ENCODE results near the gene CNTNAP1.
A peak's percentile ranks its signal among the peaks of the same experiment; 100 is the strongest.

Gene CNTNAP1

DNA sequence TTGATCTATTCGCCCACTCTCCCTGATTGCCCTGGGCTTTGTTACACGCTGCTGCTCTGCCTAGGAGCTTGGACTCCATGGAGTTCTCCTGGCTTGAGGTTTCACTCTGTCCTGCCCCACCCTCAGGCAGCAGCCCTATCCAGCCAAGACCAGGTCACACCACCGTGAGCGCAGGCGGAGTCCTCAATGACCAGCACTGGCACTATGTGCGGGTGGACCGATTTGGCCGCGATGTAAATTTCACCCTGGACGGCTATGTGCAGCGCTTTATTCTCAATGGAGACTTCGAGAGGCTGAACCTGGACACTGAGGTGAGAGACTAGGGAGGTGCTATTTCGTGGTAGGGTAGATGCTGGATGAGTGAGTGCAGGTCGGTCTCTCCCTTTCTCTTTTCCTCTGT is 3.5 kb downstream of the CNTNAP1 start:
- no peak for DNase-seq (ENCODE audit: low spot score)

DNA sequence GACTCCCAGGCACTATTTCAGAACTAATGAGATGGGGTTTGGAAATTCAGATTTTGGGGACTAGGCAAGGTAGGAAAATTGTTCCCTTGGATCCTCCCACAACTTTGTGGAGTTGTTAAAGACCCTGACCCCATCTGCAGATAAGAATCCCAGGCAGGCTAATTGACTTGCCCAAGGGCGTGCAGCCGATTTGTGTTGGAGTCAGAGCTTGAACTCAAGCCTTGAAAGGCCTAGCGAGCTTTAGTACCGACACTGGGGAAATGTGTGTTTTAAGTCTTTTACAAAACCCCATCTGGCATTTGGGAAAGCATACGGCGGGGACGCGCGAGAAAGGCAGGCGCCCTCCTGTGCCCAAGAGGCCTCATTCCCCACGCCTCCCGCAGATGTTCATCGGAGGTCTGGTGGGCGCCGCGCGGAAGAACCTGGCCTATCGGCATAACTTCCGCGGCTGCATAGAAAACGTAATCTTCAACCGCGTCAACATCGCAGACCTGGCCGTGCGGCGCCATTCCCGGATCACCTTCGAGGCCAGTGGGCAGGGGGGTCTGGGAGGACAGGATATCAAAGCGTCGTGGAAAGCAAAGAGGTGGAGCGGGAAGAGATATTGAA is 4.3 kb downstream of the CNTNAP1 start:
- DNase-seq (ENCODE audit: low spot score) = no peak

DNA sequence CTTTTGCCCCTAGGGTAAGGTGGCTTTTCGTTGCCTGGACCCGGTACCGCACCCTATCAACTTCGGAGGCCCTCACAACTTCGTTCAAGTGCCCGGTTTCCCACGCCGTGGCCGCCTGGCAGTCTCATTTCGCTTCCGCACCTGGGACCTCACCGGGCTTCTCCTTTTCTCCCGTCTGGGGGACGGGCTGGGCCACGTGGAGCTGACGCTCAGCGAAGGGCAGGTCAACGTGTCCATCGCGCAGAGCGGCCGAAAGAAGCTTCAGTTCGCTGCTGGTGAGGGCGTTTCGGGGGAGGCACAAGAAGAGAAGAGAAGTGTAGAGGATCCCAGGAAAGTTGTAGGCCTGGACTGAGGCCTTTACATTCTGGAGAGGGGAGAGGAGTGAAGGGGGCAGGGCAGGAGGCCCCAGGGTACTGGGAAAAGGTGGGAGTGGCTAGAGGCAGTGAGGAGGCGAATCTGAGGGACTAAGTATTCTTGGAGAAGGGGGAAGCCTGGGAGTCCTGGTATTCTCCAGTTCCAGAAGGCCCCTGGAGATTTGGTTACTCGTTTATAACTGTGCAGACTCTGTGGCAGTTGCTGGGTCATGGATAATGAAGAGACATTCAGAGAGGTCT is 5.5 kb downstream of the CNTNAP1 start:
- DNase-seq (ENCODE audit: low spot score) = no peak

DNA sequence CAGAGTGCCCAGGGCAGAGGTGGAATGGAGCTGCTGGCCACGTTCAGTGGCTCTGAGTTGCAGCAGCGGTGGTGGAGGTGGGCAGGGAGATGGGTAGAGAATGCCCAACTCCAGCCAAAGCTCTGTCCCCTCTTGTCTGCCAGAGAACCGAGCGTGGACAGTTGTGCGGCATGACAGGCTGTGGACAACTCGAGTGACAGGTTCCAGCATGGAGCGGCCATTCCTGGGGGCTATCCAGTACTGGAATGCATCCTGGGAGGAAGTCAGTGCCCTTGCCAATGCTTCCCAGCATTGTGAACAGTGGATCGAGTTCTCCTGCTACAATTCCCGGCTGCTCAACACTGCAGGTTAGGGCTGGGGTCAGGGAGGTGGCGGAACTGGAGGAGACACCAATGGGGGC is 8.3 kb downstream of the CNTNAP1 start:
- DNase-seq (ENCODE audit: low spot score) = no peak

DNA sequence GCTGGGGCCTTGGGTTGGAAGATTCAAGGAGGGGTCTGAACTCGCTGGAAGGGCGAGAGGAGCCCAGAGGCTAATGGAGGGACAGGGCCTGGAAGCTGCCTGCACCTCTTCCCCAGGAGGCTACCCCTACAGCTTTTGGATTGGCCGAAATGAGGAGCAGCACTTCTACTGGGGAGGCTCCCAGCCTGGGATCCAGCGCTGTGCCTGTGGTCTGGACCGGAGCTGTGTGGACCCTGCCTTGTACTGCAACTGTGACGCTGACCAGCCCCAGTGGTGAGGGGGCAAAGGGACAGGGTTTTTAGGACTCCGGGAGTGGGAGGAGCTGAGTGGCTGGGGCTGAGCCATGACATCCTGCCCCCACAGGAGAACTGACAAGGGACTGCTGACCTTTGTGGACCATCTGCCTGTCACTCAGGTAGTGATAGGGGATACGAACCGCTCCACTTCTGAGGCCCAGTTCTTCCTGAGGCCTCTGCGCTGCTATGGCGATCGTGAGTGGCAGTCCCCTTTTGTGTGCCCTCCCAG is 8.8 kb downstream of the CNTNAP1 start:
- DNase-seq (ENCODE audit: low spot score) = no peak

DNA sequence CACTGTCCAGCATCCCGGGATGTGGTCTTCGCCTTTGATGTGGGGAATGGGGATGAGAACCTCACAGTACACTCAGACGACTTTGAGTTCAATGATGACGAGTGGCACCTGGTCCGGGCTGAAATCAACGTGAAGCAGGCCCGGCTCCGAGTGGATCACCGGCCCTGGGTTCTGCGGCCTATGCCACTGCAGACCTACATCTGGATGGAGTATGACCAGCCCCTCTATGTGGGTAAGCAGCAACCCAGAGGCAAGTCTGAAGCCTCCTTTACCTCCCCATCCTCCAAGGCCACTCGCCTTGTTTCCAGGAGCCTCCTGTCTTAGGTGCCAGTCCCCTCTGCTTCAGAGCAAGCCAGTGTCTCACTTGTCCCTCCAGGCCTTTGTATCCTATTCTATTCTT is 10.2 kb downstream of the CNTNAP1 start:
- no peak for DNase-seq (ENCODE audit: low spot score)

DNA sequence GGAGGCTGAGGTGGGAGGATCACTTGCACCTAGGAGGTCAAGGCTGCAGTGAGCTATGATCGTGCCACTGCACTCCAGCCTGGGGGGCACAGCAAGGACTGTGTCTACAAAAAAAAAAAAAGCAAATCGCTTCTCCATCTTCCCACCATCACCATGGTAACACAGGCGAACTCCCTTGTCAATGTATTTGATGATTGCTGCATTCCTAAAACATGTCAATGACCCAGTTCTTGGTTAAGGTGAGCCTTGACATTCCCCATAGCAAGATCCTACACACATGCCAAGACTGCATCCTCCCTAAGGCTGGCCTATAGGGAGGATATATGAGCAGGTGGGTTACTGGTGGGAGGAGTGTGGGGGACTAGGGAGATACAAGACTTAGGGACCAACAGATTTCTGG is 12.2 kb downstream of the CNTNAP1 start:
- DNase-seq (ENCODE audit: low spot score) = peak; percentile 1

DNA sequence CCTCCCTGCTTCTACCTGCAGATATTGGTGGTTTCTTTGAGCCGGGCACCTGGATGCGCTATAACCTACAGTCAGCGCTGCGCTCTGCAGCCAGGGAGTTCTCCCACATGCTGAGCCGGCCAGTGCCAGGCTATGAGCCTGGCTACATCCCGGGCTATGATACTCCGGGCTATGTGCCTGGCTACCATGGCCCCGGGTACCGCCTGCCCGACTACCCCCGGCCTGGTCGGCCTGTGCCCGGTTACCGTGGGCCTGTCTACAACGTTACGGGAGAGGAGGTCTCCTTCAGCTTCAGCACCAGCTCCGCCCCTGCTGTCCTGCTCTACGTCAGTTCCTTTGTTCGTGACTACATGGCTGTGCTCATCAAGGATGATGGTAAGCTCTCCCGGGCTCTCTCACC is 13.2 kb downstream of the CNTNAP1 start:
- peak; percentile 1 for DNase-seq (ENCODE audit: low spot score)

DNA sequence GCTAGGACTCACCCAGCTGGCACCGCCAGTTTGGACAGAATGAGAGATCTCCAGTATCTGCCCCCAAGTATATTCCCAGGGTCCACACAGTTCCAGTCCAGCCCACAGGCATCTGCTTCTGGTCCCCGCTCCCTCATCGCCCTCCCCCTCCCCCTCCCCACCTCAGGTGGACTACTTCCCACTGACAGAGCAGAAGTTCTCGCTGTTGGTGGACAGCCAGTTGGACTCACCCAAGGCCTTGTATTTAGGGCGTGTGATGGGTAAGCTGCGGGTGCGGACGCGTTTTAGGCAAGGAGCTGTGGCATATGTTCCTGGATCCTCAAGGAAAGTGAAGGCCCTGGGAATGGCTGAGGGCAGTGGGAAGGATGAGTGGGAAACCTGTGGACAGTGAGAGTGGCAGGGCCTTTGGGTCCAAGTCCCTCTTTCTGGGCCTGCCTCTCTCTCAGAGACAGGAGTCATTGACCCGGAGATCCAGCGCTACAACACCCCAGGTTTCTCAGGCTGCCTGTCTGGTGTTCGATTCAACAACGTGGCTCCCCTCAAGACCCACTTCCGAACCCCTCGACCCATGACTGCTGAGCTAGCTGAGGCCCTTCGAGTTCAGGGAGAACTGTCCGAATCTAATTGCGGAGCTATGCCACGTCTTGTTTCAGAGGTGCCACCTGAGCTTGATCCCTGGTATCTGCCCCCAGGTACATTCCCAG is 14.9 kb downstream of the CNTNAP1 start:
- peak; percentile 1 for DNase-seq (ENCODE audit: low spot score)

DNA sequence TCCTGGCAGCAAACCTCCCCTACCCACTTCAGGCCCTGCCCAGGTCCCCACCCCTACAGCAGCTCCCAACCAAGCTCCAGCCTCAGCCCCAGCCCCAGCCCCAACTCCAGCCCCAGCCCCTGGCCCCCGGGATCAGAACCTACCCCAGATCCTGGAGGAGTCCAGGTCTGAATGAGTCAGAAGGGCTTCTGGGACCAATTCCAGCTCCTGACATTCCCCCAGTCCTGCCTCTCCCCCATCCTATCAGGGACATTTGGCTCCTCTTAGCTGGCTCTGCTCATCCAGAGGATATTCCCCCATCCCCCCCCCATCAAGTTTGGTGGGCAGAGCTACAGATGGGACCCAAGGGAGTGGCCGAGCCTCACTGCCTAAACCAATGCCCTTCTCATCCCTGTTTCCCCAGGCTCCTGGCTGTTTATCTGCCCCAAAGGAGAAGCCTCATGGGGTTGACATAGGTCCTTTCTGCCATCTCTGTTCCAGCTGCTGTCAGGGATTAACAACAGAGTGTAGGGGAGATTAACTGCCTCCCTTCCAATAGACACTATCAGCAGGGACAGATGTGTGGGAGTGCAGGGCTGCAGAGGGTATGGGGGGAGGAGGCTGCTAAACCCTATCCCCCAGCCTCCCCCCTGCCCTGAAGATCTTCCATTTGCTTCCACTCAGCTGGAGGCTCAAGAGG is 16.5 kb downstream of the CNTNAP1 start:
- peak; percentile 2 for DNase-seq (ENCODE audit: low spot score)

DNA sequence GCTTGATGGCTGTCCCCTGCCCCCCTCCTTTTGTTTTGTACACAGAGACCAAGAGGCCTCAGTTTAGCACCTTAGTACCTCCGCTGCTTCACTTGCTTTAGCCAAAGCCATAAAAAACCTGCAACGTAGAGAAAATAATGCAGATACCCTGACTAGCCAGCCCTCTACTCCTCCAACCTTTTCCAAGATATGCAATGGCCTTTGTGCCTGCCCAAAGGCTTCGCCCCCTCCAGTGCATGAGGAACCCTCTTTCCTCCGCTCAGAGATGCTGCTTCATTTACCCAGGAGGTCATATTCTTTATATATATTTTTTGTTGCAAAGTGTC is 17.0 kb downstream of the CNTNAP1 start:
- no peak for DNase-seq (ENCODE audit: low spot score)

DNA sequence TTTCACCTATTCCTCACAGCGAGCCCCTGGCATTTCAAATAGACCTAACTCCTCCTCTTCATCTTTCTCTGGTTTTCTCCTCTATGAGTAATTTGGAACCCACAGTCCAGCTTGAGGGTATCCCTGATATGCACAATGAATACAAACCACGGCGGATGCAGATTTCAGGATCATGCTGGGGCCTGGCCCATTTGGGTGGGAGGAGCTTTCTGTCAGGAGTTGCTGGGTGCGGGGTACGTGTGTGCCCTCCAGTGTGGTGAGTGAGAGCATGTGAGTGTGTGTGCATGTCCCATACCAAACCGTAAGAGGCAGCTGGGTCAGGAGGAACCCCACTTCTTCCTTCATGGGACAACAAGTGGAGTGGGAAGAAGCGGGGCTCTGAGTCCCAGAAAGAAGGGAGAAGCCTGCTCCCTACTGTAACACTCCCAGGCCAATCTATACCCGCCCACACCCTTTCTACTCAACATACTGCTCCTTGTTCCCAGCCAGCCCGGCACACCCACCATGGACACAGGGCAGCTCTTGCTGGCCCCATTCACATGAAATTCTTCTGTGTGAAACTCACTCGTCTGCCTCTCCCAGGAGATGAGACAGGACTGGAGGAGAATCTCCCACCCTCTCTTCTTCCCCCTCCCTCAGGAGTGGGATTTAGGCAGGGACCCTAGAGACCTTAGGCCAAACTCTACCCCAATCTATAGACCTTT is 18.4 kb downstream of the CNTNAP1 start:
- DNase-seq (ENCODE audit: low spot score) = no peak

DNA sequence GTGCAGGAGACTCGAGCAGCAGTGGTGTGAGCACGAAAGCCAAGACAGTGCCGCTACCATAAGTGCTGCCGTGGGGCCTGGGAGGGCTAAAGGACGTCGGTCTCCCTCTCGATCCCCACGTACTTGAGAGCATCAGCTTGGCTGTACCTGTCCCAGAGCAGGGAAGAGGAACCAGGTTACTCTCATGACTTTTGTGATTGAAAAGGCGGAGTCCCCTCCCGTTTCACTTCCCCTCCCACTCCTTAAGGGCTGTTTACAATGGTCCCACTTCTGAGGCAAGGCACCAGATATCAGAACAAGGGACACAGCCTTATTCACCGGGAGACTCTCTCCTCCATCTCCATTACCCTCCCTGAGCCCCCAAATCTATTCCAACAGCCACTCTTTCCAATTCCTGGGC is 20.1 kb downstream of the CNTNAP1 start:
- peak; percentile 49 for DNase-seq (ENCODE audit: low spot score)

DNA sequence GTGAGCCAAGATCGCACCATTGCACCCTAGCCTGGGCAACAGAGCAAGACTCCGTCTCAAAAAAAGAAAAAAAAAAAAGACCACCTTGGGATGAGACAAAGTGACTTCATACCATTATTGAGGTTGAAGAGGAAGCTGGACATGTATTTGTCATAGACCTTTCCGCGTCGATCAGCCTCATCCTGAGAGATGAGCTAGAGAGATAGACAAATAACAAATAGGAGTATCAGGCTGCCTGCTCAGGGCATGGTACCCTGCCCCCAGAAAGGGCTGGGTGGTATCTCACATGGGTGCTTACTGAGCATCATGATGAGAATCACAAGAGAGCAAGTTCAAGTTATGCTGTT is 22.1 kb downstream of the CNTNAP1 start:
- no peak for DNase-seq (ENCODE audit: low spot score)

DNA sequence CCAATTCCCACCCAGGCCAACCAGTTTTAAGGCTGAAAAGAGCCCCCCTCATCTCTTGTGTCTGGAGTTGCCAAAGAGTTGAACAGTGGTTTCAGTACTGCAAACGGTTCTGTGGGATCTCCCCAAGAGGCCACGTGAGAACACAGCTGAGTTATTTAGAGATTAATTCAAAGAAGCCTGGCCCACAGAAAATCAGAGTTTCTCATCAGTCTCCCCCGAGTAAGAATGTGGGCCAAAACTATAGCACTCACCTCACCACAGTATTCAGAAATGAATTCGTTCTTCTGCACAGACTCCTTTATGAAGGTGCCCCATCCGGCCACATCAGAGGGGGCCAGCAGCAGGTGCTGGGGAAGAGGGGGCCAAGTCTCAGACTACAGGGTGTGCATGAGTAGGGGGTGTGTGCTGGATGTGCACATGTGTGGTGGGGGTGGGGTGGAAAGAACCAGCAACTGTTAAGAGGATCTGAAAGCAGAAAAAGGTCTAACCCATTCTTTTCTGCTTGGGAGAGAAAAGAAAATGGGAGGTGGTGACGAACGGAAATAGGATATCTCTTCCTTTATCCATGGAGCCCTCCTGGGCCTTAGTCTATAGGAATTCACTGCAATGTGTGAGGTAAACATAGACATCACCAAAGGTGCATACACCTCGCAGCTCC is 22.6 kb downstream of the CNTNAP1 start:
- DNase-seq (ENCODE audit: low spot score) = peak; percentile 28

DNA sequence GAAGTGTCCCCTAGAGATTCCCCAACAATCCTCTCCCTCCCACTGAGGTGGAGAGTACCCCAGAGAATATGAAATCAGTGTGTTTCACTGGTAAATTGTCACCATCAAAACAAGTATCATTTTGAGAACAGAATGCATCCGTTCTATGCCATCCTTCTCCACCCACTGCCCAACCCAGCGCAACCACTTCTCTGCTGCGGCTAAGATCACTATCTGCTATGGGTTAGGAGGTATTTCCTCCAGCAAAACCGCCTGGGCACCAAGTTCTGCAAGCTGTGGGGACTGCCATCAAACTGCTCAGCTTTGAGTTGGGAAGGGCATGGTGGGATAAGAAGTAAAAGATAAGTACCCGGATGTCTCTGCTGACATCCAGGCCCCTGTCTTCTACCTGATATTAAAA is 24.4 kb downstream of the CNTNAP1 start:
- no peak for DNase-seq (ENCODE audit: low spot score)

DNA sequence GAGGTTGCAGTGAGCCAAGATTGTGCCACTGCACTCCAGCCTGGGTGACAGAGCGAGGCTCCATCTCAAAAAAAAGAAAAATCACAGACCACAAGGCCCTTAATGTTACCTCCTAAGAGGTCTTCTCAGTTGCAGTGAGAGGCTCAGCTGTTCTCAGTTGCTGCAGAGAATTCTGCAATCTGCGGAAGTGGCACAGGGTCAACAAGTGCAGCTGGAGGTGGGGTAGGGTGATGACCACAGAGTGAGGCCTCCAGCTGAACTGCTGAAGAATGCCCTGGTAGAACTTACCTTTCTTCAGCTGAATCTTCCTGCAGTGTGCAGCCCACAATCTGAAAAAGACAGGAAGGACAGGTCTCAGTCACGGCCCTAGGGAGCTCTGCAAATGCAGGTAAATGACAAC is 26.3 kb downstream of the CNTNAP1 start:
- no peak for DNase-seq (ENCODE audit: low spot score)

DNA sequence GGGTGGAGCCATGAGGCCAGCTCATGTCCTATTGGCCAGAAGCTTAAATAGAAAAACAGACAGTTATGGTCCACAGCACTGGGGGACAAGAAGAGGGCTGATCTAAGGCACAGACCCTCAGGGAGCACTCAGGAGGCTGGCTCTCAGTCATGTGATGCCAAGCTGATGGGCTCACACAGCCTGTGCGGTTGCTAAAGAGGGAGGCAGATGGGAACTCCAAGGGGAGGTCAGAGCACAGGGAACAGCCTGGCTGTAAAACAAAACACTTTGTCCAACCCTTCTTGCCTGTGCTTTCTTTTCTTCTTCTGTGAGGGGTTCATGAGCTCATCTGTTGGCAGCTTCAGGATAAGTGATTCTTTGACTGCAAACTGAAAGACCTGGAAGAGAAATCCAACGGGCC is 27.2 kb downstream of the CNTNAP1 start:
- DNase-seq (ENCODE audit: low spot score) = no peak

DNA sequence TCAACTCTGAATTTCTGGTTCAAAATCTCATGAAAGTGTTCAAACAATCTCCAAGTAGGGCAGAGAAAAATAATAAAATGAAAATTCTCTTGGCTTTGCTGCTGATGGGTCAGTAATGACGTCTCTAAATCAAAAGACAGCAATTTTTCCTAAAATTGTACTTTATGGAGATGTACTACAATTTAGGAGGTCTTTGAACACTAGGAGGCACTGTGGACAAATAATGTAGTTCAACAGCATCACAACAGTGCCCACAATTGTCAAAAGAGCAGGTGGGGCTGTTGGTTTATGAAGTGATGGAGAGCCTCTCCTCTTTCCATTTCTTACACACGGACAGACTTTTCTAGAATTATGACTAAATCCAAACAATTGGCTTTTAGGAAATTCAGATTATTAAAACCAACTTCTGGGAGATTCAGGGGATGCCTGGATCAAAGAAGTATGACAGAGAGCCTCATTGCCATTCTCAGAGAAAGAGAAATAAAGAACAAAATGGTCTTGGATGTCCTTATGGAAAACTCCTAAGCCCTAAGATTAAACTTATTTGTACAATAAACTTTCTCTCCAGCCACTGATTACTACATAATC is 38.8 kb downstream of the CNTNAP1 start:
- peak; percentile 73 for DNase-seq (ENCODE audit: low spot score)

DNA sequence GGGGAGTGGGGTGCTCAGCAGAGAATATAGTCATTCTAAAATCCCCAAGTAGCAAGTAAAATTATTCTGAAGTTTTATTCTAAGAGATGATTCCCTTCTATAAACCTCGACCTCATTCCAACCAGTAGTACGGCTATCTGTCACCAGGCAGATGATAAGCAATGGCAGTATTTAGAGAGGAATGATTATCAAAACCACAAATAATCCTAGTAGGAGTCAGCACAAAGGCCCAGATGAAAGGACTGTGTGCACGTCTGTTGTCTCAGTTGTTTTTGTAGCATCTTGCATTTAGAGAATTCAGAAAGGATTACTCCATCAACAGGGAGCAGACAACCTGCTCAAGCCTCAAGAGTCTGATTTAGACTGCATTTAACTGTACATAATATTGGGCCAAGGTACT is 41.3 kb downstream of the CNTNAP1 start:
- no peak for DNase-seq (ENCODE audit: low spot score)

DNA sequence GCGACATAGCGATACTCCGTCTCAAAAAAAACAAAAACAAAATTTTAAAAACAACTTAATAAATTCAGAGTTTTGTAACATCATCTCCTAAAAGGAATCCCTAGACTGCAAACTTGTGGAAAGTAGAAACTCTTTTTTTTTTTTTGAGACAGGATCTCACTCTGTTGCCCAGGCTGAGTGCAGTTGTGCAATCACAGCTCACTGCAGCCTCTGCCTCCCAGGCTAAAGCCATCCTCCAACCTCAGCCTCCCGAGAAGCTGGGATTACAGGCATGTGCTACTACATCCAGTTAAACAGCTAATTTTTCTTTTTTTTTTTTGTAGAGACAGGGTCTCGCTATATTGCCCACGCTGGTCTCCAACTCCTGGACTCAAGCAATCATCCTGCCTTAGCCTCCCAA is 42.8 kb downstream of the CNTNAP1 start:
- DNase-seq (ENCODE audit: low spot score) = no peak

DNA sequence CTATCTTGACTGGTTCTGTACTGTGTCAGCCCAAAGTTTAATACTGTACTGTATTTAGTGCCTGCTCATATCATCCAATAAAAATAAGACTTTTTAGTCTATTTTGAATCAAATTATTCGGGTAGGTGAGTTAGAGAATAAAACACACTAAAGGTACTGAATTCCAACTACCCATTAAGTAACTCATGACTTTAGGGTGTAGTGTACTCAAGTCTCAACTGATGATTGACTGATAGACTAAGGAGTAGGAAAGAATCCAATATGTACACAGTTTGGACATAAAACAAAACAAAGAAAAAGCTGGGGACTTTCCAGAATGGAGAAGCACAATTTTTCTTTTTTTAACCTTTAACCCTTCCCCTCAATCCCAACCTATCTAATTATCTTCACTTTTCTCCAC is 58.4 kb downstream of the CNTNAP1 start:
- DNase-seq (ENCODE audit: low spot score) = no peak
